OCI-M1 (cell line): ENCODE data around the gene OLIG2.
A peak's percentile ranks its signal among the peaks of the same experiment; 100 is the strongest.

Experiments
- DNase-seq: peaks from one replicate; lab custom pipeline; 2025; lab: John Stamatoyannopoulos, UW

The OLIG2 gene

DNA sequence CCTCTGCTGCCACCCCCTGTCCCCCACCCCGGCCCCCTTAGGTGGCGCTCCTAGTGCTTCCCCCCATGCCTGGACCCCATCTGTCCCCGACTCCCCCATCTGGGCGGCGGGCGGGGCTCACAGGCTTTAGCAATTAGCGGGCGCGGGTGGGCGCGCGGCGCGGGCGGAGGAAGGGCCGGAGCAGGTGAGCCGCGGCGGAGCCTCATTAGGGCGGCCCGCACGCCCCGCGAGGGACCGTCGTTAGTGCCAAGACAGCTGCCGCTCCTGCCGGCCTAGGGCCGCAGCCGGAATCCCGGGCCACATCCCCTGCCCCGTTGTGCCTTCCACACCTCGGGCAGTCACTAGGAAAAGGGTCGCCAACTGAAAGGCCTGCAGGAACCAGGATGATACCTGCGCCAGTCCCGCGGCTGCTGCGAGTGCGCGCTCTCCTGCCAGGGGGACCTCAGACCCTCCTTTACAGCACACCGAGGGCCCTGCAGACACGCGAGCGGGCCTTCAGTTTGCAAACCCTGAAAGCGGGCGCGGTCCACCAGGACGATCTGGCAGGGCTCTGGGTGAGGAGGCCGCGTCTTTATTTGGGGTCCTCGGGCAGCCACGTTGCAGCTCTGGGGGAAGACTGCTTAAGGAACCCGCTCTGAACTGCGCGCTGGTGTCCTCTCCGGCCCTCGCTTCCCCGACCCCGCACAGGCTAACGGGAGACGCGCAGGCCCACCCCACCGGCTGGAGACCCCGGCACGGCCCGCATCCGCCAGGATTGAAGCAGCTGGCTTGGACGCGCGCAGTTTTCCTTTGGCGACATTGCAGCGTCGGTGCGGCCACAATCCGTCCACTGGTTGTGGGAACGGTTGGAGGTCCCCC is 7.6 kb downstream of the OLIG2 start:
- DNase-seq: no peak

DNA sequence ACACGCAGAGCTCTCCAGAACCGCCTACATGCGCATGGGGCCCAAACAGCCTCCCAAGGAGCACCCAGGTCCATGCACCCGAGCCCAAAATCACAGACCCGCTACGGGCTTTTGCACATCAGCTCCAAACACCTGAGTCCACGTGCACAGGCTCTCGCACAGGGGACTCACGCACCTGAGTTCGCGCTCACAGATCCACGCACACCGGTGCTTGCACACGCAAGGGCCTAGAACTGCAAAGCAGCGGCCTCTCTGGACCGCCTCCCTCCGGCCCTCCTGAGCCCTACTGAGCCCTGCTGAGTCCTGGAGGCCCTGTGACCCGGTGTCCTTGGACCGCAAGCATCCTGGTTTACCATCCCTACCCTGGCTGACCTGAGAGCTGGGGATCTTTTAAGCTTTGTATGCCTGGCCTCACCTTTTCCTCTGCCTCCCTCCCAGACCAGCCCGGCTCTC is 8.3 kb downstream of the OLIG2 start:
- no peak for DNase-seq

DNA sequence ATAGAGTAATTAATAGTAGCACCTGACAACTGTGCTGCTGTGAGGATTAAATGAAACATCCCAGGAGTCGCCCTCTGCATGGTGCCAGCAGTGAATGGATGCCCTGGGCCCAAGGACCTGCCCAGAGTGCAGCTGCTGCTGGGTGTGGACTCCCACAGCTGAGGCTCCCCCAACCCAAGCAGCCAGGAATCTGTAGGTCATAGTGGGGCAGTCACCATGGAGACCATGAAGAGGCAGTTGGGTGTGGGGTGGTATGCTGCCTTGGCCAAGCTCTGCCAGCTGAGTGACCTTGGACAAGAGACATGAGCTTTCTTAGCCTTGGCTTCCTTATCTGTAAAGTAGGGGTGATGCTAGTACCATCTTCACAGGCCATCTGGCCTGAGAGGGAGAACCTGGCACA is 9.4 kb downstream of the OLIG2 start:
- DNase-seq: no peak

DNA sequence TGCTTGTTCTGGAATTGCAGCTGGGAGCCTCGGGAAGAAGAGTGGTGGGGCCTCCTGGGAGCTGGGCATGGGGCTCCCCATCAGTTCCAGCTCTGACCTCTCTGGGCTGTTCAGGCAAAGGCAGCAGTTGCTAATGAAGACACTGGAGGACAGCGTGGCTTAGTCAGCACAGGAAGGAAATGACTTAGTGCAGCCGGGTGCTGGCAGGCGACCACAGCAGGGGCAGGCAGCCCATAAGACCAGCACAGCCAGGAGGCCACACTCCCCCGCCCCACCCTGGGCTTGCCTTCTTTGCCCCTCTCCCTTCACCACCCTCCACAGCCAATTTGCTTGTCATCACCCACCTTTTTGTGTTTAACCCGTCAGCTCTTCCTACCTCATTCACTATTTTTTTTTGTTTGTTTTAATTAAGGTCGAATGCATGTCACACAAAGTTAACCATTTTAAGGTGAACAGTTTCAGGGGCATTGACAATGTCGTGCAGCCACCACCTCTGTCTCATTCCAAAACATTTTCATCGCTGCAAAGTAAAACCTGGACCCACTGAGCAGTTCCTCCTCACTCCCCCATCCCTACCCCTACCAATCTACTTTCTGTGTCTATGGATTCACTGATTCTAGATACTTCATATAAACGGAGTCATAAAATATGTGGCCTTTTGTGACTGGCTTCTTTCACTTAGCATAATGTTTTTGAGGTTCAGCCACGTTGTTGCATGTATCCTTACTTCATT is 10.9 kb downstream of the OLIG2 start:
- DNase-seq: peak; percentile 5

DNA sequence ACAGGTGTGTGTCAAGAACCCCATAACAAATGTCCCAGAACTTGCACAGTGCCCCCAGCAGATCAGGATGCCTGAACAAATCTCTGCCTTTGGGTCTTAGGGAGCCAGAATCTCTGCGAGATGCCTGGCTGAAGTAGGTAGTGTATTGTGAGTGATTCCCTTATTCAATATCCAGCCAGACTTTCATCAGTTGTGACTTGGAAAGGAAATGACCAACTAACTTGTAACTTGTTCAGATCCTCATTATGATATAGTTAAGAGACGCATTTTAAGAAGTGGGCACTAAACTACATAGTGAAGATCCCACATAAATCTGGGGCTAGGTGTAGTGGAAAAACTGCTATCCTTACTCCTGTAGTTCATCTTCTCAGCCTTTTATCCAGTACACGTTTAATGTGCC is 11.8 kb downstream of the OLIG2 start:
- DNase-seq: no peak

DNA sequence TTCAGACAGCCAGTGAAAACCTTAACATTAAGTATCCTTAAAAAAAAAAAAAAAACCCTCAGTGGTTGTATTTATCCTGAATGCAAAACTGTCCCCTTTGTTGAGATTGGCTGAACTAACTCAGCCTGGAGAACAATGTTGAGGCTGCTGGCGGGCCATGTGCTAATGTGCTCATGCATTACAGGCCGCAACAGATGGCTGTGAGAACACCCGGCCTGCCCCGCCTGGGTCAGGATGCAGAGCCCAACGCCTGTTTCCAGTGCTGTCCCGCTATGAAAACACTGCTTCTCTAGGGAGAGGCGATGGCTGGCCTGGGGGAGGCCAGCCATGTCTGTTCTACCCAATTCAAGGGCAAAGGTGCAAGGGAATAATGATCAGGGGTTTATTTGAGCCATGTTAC is 13.8 kb downstream of the OLIG2 start:
- no peak for DNase-seq

DNA sequence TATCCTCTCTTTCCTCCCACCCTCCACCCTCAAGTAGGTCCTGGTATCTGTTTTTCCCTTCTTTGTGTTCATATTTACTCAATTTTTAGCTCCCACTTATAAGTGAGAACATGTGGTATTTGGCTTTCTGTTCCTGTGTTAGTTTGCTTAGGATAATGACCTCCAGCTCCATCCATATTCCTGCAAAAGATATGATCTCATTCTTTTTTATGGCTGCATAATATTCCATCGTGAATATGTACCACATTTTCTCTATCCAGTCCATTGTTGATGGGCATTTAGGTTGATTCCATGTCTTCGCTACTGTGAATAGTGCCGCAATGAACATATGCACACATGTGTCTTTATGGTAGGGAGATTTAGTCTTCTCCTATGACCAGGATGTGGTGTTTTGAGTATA is 14.5 kb downstream of the OLIG2 start:
- DNase-seq: no peak

DNA sequence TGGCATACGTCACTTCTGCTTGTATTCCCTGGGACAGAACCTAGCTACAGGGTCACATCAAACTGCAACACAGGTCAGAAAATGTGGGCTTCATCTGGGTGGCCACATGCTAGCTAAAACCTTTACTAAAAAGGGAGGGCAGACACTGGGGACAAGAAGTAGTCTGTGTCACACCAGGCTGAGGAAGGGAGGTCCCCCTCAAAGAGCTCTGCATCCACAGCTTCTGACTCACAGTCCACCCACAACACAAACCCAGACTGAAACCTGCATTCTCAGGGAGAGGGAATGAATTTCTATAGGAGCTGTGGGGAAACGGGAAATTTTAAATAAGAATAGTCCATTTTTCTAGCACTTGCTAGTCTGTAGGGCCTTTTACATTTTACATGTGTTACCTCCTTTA is 16.2 kb downstream of the OLIG2 start:
- DNase-seq: no peak

DNA sequence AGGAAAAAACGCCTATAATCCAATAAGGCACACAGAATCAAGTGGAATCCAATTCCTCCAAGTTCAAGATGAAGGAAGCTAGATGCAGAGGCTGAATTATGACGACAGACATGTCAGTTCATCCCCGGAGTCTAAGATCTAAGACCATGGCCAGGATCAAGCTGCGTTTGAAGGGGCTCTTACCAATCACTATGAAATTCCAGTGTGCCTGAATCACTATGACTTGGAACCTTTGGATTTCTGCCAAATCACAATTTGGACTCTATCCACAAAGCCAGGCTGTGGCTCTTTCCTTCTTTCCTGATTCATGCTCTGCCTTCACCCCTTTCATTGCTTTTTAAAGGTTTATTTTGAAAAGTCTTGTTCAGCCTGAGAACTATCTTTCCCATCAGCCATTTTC is 17.1 kb downstream of the OLIG2 start:
- DNase-seq: no peak

DNA sequence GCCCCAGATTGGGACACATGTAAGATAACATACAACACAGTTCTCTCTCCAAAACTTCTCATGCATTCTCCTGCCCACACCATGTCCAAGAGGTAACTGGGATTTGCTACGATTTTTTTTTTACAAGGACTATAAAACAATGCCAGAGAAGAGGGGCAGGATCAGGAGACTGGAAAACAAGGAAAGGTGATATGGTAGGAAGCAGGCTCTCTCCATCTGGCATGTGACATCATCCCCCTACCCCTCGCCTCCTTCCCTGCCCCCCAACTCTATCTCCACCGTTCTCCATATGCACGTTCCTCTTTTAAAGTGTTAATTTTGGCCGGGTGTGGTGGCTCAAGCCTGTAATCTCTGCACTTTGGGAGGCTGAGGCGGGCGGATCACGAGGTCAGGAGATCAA is 20.7 kb downstream of the OLIG2 start:
- DNase-seq: no peak

DNA sequence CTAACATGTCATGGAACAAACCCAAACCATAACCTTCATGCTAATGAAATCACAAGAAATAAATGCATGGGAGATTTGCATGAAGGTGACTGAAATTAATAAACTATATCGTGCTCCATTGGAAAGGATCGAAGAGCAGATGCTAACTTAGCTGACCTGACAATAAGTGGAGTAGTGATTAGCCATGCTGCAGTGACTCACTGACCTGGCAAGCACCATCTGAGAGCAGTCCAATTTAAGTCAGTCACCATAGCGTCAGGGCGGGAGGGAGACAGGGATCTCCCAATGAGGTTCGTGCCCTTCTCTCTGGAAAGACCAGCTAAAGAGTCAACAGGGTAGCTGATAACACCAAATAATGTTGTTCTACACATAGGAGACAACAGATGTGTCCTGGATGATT is 21.5 kb downstream of the OLIG2 start:
- DNase-seq: no peak

DNA sequence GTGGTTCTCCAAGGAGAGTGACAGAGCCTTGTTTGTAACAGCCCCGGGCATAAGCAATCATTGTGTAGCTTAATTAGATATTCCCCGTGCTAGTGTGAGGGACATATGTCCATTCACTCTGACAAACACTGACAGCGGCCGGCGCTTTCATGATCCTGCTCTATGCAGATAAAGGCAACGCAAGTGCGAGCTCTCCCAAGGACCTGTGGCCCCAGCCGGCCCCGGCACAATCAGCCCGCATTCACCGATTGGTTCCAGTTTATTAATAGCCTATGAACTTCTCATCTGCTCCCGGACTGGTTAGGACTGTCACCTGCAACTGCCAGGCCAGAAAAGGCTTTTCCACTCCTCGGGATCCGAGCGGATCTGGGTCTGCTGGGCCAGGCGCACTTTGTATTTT is 26.2 kb downstream of the OLIG2 start:
- DNase-seq: no peak

DNA sequence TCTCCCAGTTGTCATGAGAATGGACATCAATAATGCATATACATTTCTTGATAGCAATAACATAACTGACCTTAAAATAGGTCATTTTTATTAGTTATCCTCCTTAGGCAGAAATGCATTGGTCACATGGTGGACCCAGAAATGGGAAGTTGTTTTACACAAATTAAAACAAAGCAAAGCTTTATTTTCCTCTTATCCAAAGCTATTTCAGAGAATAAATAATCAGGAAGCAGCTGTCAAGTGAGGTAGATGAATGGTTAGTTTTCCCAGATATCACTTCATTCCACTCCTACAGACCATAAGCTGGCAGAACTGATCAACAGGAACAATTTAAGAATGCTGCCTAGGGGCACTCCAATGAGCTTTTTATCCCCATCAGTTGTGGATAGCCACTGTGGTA is 28.2 kb downstream of the OLIG2 start:
- DNase-seq: no peak

DNA sequence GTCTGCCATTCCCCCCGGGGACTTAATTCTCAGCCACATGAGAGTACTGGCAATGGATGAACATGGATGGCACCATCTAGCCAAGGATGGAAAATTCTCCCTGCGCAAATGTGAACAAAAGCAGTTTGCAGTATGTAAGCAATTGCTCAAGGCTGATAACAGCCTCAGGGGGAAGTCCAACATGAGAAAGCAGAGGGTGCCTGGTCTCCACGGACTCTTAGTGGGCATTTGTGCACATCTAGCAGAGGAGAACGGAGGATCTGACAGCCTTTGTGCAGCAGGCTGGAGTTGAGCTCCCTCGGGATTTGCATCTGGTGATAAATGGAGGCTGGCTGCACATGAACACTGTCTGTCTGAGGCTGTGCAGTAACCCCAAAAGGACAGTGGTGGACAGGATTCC is 30.3 kb downstream of the OLIG2 start:
- DNase-seq: no peak

DNA sequence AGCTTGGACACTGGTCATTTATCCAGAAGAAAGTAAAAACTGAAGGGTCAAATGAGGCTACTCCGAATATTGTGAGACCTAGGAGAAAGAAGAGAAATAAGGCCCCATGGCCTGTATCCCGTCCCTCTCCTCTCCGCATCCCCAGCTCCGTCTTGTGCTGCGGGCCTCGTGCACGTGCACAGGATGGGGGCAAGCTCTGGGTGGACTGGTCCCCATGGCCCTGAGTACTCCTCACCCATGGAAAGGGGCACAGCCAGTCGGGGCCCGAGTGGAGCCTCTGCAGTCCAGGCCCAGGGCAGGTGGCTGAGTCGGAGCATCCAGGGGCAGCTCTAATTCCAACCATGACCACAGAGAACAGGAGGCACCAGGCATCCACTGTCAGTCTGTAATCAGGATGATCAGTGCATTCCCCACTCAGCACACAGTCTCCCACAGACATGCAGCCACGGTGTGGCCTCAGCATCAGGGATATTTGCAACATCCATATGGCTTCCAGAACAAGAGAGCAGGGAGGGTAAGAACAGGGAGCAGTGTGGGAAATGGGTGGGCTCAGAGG is 31.7 kb downstream of the OLIG2 start:
- DNase-seq: no peak

DNA sequence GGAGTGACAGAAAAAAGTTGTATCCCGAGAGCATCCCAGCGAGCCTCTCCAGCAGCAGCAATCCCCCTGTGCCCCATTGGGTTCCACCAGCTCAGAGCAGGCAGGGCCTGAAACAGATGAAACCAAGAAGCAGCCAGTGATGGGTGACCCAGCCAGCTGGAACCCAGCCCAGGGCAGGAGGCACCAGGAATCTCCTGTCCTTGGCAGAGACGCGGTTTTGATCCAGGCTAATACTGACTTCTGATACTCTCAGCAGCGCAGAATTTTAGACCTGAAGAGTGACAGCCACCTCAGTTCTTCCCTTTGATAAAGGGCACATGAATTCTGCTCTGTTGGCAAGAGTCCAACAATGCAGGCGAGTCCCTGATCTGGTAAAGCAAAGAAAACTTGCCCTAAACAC is 32.8 kb downstream of the OLIG2 start:
- DNase-seq: no peak

DNA sequence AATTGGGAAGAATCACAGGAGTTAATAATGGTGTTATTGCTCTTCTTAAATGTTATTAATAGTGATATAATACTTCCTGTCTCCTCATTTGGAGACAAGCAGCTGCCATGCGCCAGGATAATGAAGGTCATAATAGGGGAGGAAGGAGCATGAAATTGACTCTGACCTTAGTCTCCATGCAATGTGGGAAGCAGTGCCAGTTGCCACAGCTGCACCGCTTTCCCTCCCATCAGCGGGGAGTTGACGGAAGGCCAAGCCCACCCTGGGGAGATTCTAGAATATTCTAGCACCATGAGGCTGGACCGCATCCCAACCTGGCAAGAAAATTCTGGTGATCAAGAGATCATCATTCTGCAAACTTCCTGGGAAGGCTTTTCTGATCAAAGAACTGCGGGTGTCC is 33.2 kb downstream of the OLIG2 start:
- no peak for DNase-seq

DNA sequence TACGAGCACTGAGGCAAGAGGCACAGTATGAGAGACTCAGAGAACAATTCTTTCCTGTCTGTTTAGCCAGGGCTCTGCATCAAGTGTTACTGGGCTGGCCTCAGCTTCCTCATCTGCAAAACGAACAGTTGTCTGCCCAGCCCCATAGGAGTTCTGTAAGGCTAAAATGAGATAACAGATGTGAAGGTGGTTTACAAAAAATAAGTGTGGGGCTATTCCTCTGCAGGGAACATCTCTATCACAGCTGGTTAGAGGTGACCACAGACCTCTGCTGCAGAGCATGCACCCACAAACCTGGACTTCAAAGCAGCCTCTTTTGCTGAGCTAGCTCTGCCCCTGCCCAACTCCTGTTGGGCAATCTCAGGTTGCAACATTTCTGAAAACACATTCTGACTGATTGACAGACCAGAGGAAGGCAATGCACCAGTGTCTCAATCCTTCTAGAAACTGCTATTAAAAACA is 33.7 kb downstream of the OLIG2 start:
- peak; percentile 43 for DNase-seq

DNA sequence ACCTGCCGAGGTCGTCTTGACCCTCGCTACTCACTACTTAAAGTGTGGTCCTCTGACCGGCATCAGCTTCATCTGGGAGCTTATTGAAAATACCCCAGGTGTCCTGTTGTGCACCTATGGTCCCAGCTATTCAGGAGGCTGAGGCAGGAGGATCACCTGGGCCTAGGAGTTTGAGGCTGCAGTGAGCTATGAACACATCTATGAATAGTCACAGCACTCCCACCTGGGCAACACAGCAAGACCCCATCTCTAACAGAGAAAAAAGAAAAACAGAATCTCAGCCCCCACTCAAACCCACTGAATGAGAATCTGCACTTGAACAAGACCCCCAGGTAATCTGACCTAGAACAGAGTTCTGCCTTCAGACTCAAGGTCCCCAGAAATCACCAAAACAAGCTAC is 35.5 kb downstream of the OLIG2 start:
- no peak for DNase-seq

DNA sequence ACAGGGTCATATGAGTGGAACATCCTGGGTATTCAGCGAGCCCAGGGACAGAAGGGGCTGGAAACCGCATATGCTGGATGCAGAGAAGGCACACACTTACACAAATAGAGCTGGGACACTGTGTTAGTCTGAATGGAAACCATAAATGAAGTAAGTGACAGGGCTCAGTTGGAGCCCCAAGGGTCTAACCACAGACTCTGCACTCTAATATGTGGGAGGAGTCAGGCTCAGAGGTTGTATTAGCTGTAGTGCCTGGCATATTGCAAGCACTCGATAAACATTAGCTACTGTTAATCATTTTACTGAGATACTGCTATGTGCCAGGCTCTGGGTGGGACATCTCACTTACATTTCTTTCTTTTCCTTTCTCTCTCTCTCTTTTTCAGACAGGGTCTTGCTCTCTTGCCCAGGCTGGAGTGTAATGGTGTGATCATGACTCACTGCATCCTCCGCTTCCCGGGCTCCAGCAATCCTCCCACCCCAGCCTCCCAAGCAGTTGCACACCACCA is 37.7 kb downstream of the OLIG2 start:
- no peak for DNase-seq

DNA sequence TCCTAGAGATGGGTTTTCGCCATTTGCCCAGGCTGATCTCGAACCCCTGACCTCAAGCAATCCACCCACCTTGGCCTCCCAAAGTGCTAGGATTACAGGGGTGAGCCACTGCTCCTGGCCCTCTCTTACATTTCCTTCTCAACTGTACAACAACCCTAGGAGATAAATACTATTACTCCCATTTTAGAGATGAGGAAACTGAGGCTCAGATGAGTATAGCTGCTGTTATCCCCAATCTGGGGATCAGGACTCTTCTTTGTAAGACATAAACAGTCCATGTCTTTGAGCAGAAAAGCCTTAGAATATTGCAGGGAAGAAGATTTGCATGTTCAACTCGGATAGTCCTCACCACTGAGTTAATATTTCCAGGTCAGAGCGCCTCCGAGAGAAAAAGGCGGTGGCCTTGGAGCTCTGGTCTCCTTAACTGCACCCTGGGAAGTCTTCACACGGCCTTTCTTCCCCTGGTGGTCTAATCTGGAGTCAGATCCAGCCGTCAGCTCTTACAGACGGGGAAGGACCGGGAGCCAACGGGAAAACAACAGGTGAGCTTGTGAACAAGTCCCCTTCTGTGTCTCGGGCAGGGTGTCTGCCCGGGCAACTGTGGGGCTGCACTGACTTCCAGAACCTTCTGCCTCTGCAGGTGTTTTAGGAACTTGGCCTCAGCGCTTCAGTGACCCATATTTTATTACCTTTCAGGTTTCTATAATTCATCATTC is 38.3 kb downstream of the OLIG2 start:
- no peak for DNase-seq
